ENCODE data around the gene SNRNP200. TPM values are rescaled to one million over a fixed set of nuclear protein-coding genes. Genes with fewer than 3 reads are reported as not detected.

The SNRNP200 gene
- total RNA-seq, 4 donors from 2014 or later: 75.8 to 150 (median 110) TPM

DNA sequence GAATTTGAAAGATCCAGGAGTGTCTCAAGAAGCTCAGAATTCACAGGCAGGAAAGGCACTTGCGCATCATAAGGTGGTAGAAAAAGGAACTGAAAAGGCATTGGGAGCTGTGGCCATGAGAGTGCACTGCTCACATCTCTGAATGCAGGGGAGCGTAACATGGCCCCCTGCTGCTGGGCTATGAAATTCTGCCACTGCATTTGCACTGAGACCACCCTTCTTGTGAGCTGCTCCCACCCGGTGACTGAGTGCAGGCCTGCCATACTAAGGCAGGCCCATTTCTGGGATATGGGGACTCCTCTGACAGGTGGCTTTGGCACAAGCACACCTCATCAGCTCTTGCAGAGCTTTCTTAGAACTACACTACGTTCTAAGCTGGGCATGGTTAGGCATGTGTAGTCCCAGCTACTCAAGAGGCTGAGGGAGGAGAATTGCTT is 71.4 kb downstream of the SNRNP200 start:
- TF ChIP-seq POLR2AphosphoS5 (IDR thresholded peaks at IDR 0.05) (no peak), POLR2A (IDR thresholded peaks at IDR 0.05) (no peak), EP300 (IDR thresholded peaks at IDR 0.05) (no peak)
- TF ChIP-seq, protein P1, sequence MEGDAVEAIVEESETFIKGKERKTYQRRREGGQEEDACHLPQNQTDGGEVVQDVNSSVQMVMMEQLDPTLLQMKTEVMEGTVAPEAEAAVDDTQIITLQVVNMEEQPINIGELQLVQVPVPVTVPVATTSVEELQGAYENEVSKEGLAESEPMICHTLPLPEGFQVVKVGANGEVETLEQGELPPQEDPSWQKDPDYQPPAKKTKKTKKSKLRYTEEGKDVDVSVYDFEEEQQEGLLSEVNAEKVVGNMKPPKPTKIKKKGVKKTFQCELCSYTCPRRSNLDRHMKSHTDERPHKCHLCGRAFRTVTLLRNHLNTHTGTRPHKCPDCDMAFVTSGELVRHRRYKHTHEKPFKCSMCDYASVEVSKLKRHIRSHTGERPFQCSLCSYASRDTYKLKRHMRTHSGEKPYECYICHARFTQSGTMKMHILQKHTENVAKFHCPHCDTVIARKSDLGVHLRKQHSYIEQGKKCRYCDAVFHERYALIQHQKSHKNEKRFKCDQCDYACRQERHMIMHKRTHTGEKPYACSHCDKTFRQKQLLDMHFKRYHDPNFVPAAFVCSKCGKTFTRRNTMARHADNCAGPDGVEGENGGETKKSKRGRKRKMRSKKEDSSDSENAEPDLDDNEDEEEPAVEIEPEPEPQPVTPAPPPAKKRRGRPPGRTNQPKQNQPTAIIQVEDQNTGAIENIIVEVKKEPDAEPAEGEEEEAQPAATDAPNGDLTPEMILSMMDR (IDR thresholded peaks at IDR 0.05): no peak
- Histone ChIP-seq H3K27ac (no peak overlapping the region), H3K27me3 (no peaks in the 10 kb centered on the region), H3K36me3 (no peaks in the 10 kb centered on the region), H3K4me1 (no peaks in the 10 kb centered on the region), H3K4me3 (no peak overlapping the region), H3K9me3 (no peaks in the 10 kb centered on the region)
- 70% methylated on average over 4 of the region's 4 CpGs for WGBS
- no peak for DNase-seq (ENCODE audit: low spot score in 2 of 2)

DNA sequence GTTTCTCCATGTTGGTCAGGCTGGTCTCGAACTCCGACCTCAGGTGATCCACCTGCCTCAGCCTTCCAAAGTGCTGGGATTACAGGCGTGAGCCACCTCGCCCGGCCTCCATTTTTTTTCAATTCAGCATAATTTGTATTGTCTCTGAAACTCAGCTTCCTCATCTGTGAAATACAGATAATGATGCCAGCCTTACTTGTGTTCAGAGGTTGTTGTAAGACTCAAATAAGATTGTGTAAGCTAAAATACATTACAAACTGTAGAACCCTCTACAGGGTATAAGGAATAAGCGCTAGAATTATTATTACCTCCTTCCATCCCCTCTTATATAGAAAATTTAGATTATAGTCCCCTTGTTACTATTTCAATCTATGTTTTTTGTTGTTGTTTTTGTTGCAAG is 71.9 kb downstream of the SNRNP200 start:
- no peaks in the 10 kb centered on the region for H3K36me3 ChIP-seq
- no peak overlapping the region for H3K4me3 ChIP-seq
- no peaks in the 10 kb centered on the region for H3K27me3 ChIP-seq
- TF ChIP-seq EP300 (IDR thresholded peaks at IDR 0.05) (no peak), POLR2AphosphoS5 (IDR thresholded peaks at IDR 0.05) (no peak), POLR2A (IDR thresholded peaks at IDR 0.05) (no peak)
- TF ChIP-seq, protein P1 (IDR thresholded peaks at IDR 0.05): no peak
- H3K4me1 ChIP-seq: no peaks in the 10 kb centered on the region
- H3K27ac ChIP-seq: no peak overlapping the region
- WGBS: 92% methylated on average over 6 of the region's 6 CpGs
- no peak for DNase-seq (ENCODE audit: low spot score in 2 of 2)
- H3K9me3 ChIP-seq: no peaks in the 10 kb centered on the region

DNA sequence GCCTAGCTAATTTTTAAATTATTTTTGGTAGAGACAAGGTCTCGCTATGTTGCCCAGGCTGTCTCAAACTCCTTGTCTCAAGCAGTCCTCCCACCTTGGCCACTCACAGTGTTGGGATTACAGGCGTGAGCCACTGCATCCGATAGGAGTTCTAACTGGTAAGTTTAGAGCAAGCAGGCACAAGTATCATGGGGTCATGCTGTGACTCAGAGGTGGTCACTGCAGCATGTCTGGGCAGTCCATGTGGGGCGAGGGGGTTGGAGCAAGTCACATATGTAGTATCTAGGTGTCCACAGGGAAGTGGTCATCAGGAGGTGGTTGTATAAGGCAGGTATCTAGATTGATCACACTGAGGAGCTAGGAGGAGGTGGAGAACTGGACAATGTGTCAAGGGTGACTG is 74.0 kb downstream of the SNRNP200 start:
- H3K9me3 ChIP-seq: no peaks in the 10 kb centered on the region
- no peak overlapping the region for H3K27ac ChIP-seq
- no peaks in the 10 kb centered on the region for H3K36me3 ChIP-seq
- no peaks in the 10 kb centered on the region for H3K27me3 ChIP-seq
- no peaks in the 10 kb centered on the region for H3K4me1 ChIP-seq
- TF ChIP-seq POLR2AphosphoS5 (IDR thresholded peaks at IDR 0.05): no peak
- no peak overlapping the region for H3K4me3 ChIP-seq
- DNase-seq (ENCODE audit: low spot score in 2 of 2): no peak
- WGBS: 98% methylated on average over 4 of the region's 4 CpGs

- 64% methylated on average over 3 of the region's 3 CpGs for WGBS
- Histone ChIP-seq H3K27me3 (no peaks in the 10 kb centered on the region), H3K4me1 (no peaks in the 10 kb centered on the region), H3K4me3 (no peak overlapping the region), H3K9me3 (no peaks in the 10 kb centered on the region), H3K36me3 (no peaks in the 10 kb centered on the region), H3K27ac (no peak overlapping the region)
- DNase-seq (ENCODE audit: low spot score in 2 of 2): no peak
- no peak for TF ChIP-seq POLR2A (IDR thresholded peaks at IDR 0.05)
- TF ChIP-seq EP300 (IDR thresholded peaks at IDR 0.05): no peak
- TF ChIP-seq POLR2AphosphoS5 (IDR thresholded peaks at IDR 0.05): no peak
- TF ChIP-seq, protein P1 (IDR thresholded peaks at IDR 0.05): no peak
These were observed 80.3 kb downstream of the SNRNP200 start for GRCh38 chr2:96225016-96225533.

Other genes with a start within 250 kb of the SNRNP200 start
- 1 to 10 TPM in 2 of 4 donors, under 1 TPM in 2; 0.93 to 3.6 (median 1.2) TPM for gene ADRA2B, start 189.0 kb downstream of the SNRNP200 start, total RNA-seq
- gene ASTL, start 167.0 kb downstream of the SNRNP200 start, total RNA-seq: 1 to 10 TPM in 1 of 4 donors, under 1 TPM in 1, not detected in 2; 0.87 to 1.7 TPM
- gene DUSP2, start 160.1 kb downstream of the SNRNP200 start, total RNA-seq: 100 to 1,000 TPM in 1 of 4 donors, 10 to 100 TPM in 3; 26.0 to 124 (median 74.1) TPM
- 10 to 100 TPM; 69.4 to 92.4 (median 76.8) TPM for gene STARD7, start 96.7 kb downstream of the SNRNP200 start, total RNA-seq
- gene TMEM127, start 39.5 kb downstream of the SNRNP200 start, total RNA-seq: 10 to 100 TPM; 39.3 to 66.5 (median 53.9) TPM
- 100 to 1,000 TPM; 107 to 143 (median 110) TPM for gene CIAO1, start 39.3 kb downstream of the SNRNP200 start, total RNA-seq
- gene ITPRIPL1, start 19.8 kb upstream of the SNRNP200 start, total RNA-seq: 1 to 10 TPM in 3 of 4 donors, under 1 TPM in 1; 0.86 to 2.6 (median 2.2) TPM
- gene NCAPH, start 30.2 kb upstream of the SNRNP200 start, total RNA-seq: 1 to 10 TPM; 1.7 to 3.9 (median 2.6) TPM
- gene NEURL3, start 199.8 kb upstream of the SNRNP200 start, total RNA-seq: 1 to 10 TPM in 3 of 4 donors, under 1 TPM in 1; 0.52 to 2.6 (median 1.5) TPM
- 10 to 100 TPM; 11.4 to 22.4 (median 15.0) TPM for gene ARID5A, start 231.2 kb upstream of the SNRNP200 start, total RNA-seq